ENCODE data around the gene A2ML1. TPM values are rescaled to one million over a fixed set of nuclear protein-coding genes. Genes with fewer than 3 reads are reported as not detected.
"Not testable (repeated sequence)": the region's sequence is repeated elsewhere in the genome, so short reads cannot be mapped to it uniquely, and the experiment has no call there.

The A2ML1 gene
- total RNA-seq, 1 donor from 2014 or later: not detected

DNA sequence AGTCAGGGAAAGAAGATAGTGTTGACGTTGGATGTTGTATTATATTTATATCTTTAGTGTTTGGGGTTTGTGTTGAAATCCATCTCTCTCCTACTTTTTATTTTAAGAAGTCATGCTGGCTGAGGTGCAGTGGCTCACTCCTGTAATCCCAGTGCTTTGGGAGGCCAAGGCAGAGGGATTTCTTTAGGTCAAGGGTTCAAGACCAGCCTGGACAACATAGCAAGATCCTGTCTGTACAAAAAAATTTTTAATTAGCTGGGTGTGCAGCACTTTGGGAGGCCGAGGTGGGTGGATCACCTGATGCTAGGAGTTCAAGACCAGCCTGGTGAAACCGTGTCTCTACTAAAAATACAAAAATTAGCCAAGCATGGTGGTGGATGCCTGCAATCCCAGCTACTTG lies 23.9 kb downstream of the A2ML1 start:
- Mint-ChIP-seq H3K27ac (no peak overlapping the region), H3K4me1 (no peaks in the 10 kb centered on the region), H3K27me3 (peaks cover 11% of the 10 kb centered on the region), H3K4me3 (no peak overlapping the region), H3K36me3 (ENCODE audit: low read depth) (no peaks in the 10 kb centered on the region), H3K9me3 (no peaks in the 10 kb centered on the region)
- intact Hi-C loops (cut with micrococcal nuclease): no loop called here
- DNase-seq (no peak), ATAC-seq (ENCODE audit: low read depth) (no peak)
- CTCF ChIA-PET: no interaction called here
- TF ChIP-seq, protein P1, sequence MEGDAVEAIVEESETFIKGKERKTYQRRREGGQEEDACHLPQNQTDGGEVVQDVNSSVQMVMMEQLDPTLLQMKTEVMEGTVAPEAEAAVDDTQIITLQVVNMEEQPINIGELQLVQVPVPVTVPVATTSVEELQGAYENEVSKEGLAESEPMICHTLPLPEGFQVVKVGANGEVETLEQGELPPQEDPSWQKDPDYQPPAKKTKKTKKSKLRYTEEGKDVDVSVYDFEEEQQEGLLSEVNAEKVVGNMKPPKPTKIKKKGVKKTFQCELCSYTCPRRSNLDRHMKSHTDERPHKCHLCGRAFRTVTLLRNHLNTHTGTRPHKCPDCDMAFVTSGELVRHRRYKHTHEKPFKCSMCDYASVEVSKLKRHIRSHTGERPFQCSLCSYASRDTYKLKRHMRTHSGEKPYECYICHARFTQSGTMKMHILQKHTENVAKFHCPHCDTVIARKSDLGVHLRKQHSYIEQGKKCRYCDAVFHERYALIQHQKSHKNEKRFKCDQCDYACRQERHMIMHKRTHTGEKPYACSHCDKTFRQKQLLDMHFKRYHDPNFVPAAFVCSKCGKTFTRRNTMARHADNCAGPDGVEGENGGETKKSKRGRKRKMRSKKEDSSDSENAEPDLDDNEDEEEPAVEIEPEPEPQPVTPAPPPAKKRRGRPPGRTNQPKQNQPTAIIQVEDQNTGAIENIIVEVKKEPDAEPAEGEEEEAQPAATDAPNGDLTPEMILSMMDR (IDR thresholded peaks at IDR 0.05): no peak
- POLR2A ChIA-PET: no interaction called here

DNA sequence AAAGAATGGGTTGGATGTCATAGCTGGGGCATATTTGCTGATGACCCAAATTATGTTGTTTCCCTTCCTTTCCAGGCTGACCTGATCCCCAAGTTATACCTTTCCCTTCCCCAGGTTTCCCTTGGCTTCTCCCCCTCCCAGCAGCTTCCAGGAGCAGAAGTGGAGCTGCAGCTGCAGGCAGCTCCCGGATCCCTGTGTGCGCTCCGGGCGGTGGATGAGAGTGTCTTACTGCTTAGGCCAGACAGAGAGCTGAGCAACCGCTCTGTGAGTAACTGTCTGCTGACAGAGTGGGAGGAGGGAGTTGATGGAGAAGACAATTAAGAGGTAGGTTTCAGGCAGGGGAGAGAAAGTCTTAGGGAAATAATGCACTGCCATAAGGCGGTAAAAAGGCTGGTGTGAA lies 25.0 kb downstream of the A2ML1 start:
- intact Hi-C loops (cut with micrococcal nuclease): no loop called here
- H3K4me1 Mint-ChIP-seq: no peaks in the 10 kb centered on the region
- ATAC-seq (ENCODE audit: low read depth) (no peak), DNase-seq (no peak)
- ChIA-PET POLR2A (interaction anchor here (0.7 kb wide), 1 partner anchor 1069 kb away, joined by 3 read pairs; no protein-coding TSS in a partner anchor), CTCF (no interaction called here)
- H3K4me3 Mint-ChIP-seq: no peak overlapping the region
- peaks cover 11% of the 10 kb centered on the region for H3K27me3 Mint-ChIP-seq
- TF ChIP-seq, protein P1 (IDR thresholded peaks at IDR 0.05): no peak
- no peaks in the 10 kb centered on the region for H3K36me3 Mint-ChIP-seq (ENCODE audit: low read depth)
- H3K9me3 Mint-ChIP-seq: no peaks in the 10 kb centered on the region
- no peak overlapping the region for H3K27ac Mint-ChIP-seq

DNA sequence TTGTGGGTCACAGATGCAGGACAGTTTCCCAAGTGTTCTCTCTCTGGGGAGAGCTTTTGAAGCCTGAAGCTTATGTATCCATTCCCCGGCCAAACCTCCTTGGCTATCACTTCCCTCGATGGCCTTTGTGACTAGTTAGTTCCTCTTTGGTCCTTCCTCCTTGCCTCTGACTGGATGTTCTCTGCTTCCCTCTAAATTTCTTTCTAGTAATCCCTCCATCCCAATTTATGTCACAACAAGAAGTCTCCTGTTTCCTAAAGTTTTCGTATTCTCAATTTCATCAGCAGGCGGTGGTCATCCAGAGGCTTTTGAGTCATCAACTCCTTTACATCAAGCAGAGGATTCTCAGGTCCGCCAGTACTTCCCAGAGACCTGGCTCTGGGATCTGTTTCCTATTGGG lies 27.5 kb downstream of the A2ML1 start:
- ATAC-seq (ENCODE audit: low read depth): no peak
- Mint-ChIP-seq H3K4me1 (no peaks in the 10 kb centered on the region), H3K27me3 (peaks cover 3% of the 10 kb centered on the region), H3K36me3 (ENCODE audit: low read depth) (no peaks in the 10 kb centered on the region), H3K4me3 (no peak overlapping the region), H3K9me3 (no peaks in the 10 kb centered on the region), H3K27ac (no peak overlapping the region)
- intact Hi-C loops (cut with micrococcal nuclease): no loop called here
- no peak for DNase-seq
- TF ChIP-seq, protein P1 (IDR thresholded peaks at IDR 0.05): no peak
- ChIA-PET CTCF (no interaction called here), POLR2A (no interaction called here)

DNA sequence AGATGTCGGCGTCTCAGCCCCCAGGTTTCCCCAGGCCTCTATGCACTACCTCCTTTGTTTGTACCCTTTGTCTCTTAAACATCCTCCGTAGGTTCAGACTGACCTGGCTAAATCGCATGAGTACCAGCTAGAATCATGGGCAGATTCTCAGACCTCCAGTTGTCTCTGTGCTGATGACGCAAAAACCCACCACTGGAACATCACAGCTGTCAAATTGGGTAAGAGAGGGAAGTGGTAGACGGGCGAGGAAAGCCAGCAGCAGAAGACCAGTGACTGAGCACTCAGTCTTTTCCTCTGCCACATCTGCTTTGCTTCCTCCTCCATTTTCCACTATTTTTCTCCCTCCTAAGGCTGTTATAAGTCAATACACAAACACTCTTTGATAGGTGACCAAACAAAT lies 29.7 kb downstream of the A2ML1 start:
- CTCF ChIA-PET: interaction anchor here (1.5 kb wide), 1 partner anchor 38 kb away, joined by 3 read pairs; no protein-coding TSS in a partner anchor
- H3K27me3 Mint-ChIP-seq: peaks cover 5% of the 10 kb centered on the region
- no peak for DNase-seq
- ATAC-seq (ENCODE audit: low read depth): no peak
- no peaks in the 10 kb centered on the region for H3K36me3 Mint-ChIP-seq (ENCODE audit: low read depth)
- no peak overlapping the region for H3K27ac Mint-ChIP-seq
- H3K4me3 Mint-ChIP-seq: no peak overlapping the region
- TF ChIP-seq, protein P1 (IDR thresholded peaks at IDR 0.05): no peak
- H3K9me3 Mint-ChIP-seq: no peaks in the 10 kb centered on the region
- H3K4me1 Mint-ChIP-seq: no peaks in the 10 kb centered on the region
- intact Hi-C loops (cut with micrococcal nuclease): no loop called here
- POLR2A ChIA-PET: no interaction called here

DNA sequence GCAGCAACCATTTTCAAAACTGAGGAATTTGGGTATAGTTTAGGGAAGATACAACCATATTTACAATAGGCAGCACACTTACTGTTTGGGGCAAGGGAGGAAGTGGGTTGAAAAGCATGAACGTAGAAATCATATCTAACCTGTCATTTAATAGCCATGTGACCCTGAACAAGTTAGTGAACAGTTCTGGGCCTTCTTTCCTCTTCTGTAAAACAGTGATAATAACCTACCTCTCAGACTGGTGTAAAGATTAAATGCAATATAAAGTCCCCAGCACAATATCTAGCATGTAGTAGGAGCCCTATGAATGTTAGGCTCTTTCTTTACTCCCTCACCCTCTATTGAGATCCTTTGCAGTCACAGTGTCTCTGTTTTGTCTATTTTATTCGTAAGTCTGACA lies 33.5 kb downstream of the A2ML1 start:
- Mint-ChIP-seq H3K4me1 (no peaks in the 10 kb centered on the region), H3K4me3 (no peak overlapping the region), H3K27me3 (peaks cover 2% of the 10 kb centered on the region), H3K27ac (no peak overlapping the region), H3K9me3 (no peaks in the 10 kb centered on the region), H3K36me3 (ENCODE audit: low read depth) (no peaks in the 10 kb centered on the region)
- DNase-seq (no peak), ATAC-seq (ENCODE audit: low read depth) (no peak)
- CTCF ChIA-PET: no interaction called here
- POLR2A ChIA-PET: no interaction called here
- TF ChIP-seq, protein P1 (IDR thresholded peaks at IDR 0.05): no peak
- intact Hi-C loops (cut with micrococcal nuclease): no loop called here

DNA sequence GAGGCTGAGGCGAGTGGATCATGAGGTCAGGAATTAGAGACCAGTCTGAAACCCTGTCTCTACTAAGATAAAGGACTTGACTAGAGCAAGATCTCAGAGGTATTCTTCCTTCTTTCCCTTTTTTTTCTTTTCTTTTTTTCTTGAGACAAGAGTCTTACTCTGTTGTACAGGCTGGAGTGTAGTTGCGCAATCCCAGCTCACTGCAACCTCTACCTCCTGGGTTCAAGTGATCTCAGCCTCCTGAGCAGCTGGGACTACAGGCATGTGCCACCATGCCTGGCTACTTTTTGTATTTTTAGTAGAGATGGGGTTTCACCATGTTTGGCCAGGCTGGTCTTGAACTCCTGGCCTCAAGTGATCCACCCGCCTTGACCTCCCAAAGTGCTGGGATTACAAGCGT lies 37.0 kb downstream of the A2ML1 start:
- H3K27me3 Mint-ChIP-seq; H3K4me1 Mint-ChIP-seq; DNase-seq; H3K27ac Mint-ChIP-seq; H3K36me3 Mint-ChIP-seq (ENCODE audit: low read depth); H3K4me3 Mint-ChIP-seq; ATAC-seq (ENCODE audit: low read depth); H3K9me3 Mint-ChIP-seq; POLR2A ChIA-PET; intact Hi-C loops (cut with micrococcal nuclease): not testable (repeated sequence)
- CTCF ChIA-PET: interaction anchor here (1.0 to 3.5 kb wide), 8 partner anchors 10 to 315 kb away, joined by 4 to 45 read pairs (median 12); no protein-coding TSS in a partner anchor

All from activated B cell treated with CpG ODN at 0.5 μM for 24 hours (primary cell).